ENCODE results near the gene DLX3. TPM values are rescaled to one million over a fixed set of nuclear protein-coding genes. Genes with fewer than 3 reads are reported as not detected.

DLX3 gene
- total RNA-seq, 1 donor from 2014 or later = 0.04 TPM

- Mint-ChIP-seq H3K27me3 (ENCODE audit: insufficient read depth, low read depth) (peaks cover 46% of the 10 kb centered on the region), H3K4me1 (peaks cover 6% of the 10 kb centered on the region), H3K4me3 (no peak overlapping the region), H3K36me3 (no peaks in the 10 kb centered on the region), H3K9me3 (no peaks in the 10 kb centered on the region), H3K27ac (no peak overlapping the region)
- DNase-seq (ENCODE audit: low spot score) = no peak
- TF ChIP-seq EZH2phosphoT487 (IDR thresholded peaks at IDR 0.05) = no peak
- TF ChIP-seq, protein P1, sequence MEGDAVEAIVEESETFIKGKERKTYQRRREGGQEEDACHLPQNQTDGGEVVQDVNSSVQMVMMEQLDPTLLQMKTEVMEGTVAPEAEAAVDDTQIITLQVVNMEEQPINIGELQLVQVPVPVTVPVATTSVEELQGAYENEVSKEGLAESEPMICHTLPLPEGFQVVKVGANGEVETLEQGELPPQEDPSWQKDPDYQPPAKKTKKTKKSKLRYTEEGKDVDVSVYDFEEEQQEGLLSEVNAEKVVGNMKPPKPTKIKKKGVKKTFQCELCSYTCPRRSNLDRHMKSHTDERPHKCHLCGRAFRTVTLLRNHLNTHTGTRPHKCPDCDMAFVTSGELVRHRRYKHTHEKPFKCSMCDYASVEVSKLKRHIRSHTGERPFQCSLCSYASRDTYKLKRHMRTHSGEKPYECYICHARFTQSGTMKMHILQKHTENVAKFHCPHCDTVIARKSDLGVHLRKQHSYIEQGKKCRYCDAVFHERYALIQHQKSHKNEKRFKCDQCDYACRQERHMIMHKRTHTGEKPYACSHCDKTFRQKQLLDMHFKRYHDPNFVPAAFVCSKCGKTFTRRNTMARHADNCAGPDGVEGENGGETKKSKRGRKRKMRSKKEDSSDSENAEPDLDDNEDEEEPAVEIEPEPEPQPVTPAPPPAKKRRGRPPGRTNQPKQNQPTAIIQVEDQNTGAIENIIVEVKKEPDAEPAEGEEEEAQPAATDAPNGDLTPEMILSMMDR (IDR thresholded peaks at IDR 0.05) = no peak
- no peak for TF ChIP-seq EZH2 (IDR thresholded peaks at IDR 0.05)
- Histone ChIP-seq H3K27ac (no peak overlapping the region), H3K4me1 (peaks cover 14% of the 10 kb centered on the region), H3K27me3 (peaks cover 66% of the 10 kb centered on the region), H3K9me3 (ENCODE audit: low read depth) (no peaks in the 10 kb centered on the region), H3K36me3 (no peaks in the 10 kb centered on the region), H3F3A (ENCODE audit: low read depth) (peaks cover 12% of the 10 kb centered on the region), H3K4me3 (no peak overlapping the region), H3K4me2 (no peak overlapping the region), H3K9ac (no peak overlapping the region), H3K79me2 (ENCODE audit: low read depth) (no peaks in the 10 kb centered on the region), H2AFZ (replicated peaks) (no peak overlapping the region), H4K20me1 (ENCODE audit: low read depth) (peaks cover 6% of the 10 kb centered on the region)
Observed at GRCh38 chr17:49958723-49959122, 36.3 kb downstream of the DLX3 start.

DNA sequence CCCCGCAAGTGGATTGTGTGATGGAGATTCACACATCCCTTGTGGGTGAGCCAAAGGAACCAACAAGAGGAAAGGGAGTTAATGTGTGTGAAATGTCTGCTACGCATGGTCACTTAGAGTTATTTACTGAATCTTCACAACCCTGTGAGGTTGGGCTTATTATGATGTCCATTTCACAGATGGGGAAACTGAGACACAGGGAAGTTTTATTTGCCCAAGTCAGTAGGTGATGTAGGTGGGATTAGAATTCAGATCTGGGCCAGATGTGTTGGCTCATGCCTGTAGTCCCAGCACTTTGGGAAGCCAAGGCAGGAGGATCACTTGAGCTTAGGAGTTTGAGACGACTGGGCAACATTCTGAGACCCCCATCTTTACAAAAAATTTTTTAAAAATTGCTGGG, 37.7 kb downstream of the DLX3 start:
- Mint-ChIP-seq H3K27me3 (ENCODE audit: insufficient read depth, low read depth) (peaks cover 40% of the 10 kb centered on the region), H3K27ac (no peak overlapping the region), H3K9me3 (no peaks in the 10 kb centered on the region), H3K36me3 (no peaks in the 10 kb centered on the region), H3K4me3 (no peak overlapping the region), H3K4me1 (peaks cover 6% of the 10 kb centered on the region)
- peaks cover 53% of the 10 kb centered on the region for H3K27me3 ChIP-seq
- H4K20me1 ChIP-seq (ENCODE audit: low read depth) = no peaks in the 10 kb centered on the region
- H3K9ac ChIP-seq = no peak overlapping the region
- no peak overlapping the region for H3K4me2 ChIP-seq
- no peak overlapping the region for H3K27ac ChIP-seq
- H3K36me3 ChIP-seq = no peaks in the 10 kb centered on the region
- no peaks in the 10 kb centered on the region for H3K9me3 ChIP-seq (ENCODE audit: low read depth)
- H2AFZ ChIP-seq (replicated peaks) = no peak overlapping the region
- H3K4me3 ChIP-seq = no peak overlapping the region
- no peaks in the 10 kb centered on the region for H3K79me2 ChIP-seq (ENCODE audit: low read depth)
- no peak for DNase-seq (ENCODE audit: low spot score)
- TF ChIP-seq EZH2 (IDR thresholded peaks at IDR 0.05) (no peak), EZH2phosphoT487 (IDR thresholded peaks at IDR 0.05) (no peak)
- TF ChIP-seq, protein P1 (IDR thresholded peaks at IDR 0.05) = no peak
- no peaks in the 10 kb centered on the region for H3K4me1 ChIP-seq
- peaks cover 4% of the 10 kb centered on the region for H3F3A ChIP-seq (ENCODE audit: low read depth)

DNA sequence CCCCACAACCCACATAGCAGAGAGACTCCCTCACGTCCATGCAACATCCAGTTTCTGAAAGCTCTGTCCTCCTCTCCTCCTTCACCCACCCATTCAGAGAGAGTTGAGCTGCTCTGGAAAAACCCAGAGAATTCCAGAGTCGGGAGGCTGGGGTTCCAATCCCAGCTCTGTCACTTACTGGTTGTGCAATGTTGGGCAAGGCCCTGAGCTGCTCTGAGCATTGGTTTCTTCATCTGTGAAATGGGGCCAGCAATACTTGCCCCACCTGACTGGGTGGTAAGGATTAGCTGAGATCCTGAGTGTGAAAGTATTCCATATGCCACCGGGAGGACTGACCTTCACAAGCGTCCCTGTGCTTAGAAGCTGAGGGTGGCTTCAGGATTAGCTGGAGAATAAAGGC, 38.2 kb downstream of the DLX3 start:
- no peaks in the 10 kb centered on the region for H3K36me3 ChIP-seq
- no peak overlapping the region for H3K9ac ChIP-seq
- no peak overlapping the region for H2AFZ ChIP-seq (replicated peaks)
- Mint-ChIP-seq H3K9me3 (no peaks in the 10 kb centered on the region), H3K4me3 (no peak overlapping the region), H3K27me3 (ENCODE audit: insufficient read depth, low read depth) (peaks cover 34% of the 10 kb centered on the region), H3K36me3 (no peaks in the 10 kb centered on the region), H3K4me1 (peaks cover 7% of the 10 kb centered on the region), H3K27ac (no peak overlapping the region)
- no peak overlapping the region for H3K4me3 ChIP-seq
- H3K9me3 ChIP-seq (ENCODE audit: low read depth) = no peaks in the 10 kb centered on the region
- H3K79me2 ChIP-seq (ENCODE audit: low read depth) = no peaks in the 10 kb centered on the region
- H3K4me2 ChIP-seq = no peak overlapping the region
- H3F3A ChIP-seq (ENCODE audit: low read depth) = peaks cover 4% of the 10 kb centered on the region
- TF ChIP-seq, protein P1 (IDR thresholded peaks at IDR 0.05) = no peak
- TF ChIP-seq EZH2phosphoT487 (IDR thresholded peaks at IDR 0.05) (no peak), EZH2 (IDR thresholded peaks at IDR 0.05) (no peak)
- no peak overlapping the region for H3K27ac ChIP-seq
- H3K4me1 ChIP-seq = no peaks in the 10 kb centered on the region
- H3K27me3 ChIP-seq = peaks cover 53% of the 10 kb centered on the region
- no peak for DNase-seq (ENCODE audit: low spot score)
- no peaks in the 10 kb centered on the region for H4K20me1 ChIP-seq (ENCODE audit: low read depth)

Data from neural progenitor cell (in vitro differentiated cells).